D721Med (cell line): Measurements from ENCODE around the gene CDC42BPG.
A peak's percentile ranks its signal among the peaks of the same experiment; 100 is the strongest.

Experiments used
- DNase-seq: peaks from one replicate; pipeline ENCODE4 v3.0.0; 2011; ENCODE audit warnings: low spot score; ENCODE audit not compliant: insufficient read length
- FAIRE-seq: peaks from 2 replicates; lab custom pipeline; 2011; peaks lifted over from hg19 to GRCh38; lab: Jason Lieb, UNC
- CTCF ChIP-seq: IDR thresholded peaks from 2 replicates; pipeline ENCODE4 v1.5.1; 2012; ENCODE audit warnings: mild to moderate bottlenecking, control low read depth; ENCODE audit not compliant: insufficient read depth; ENCODE audit errors: missing control alignments

Gene CDC42BPG

GRCh38 chr11:64879244-64879900, 34.9 kb upstream of the CDC42BPG start:
- FAIRE-seq (no peak), DNase-seq (no peak)
- no peak for TF ChIP-seq CTCF

- peak; percentile 51 for TF ChIP-seq CTCF
- no peak for FAIRE-seq
- peak; percentile 99 for DNase-seq
These were observed 34.2 kb upstream of the CDC42BPG start, which contains the start of gene EHD1 for GRCh38 chr11:64878494-64879243. TSS of gene EHD1 (minus strand) at chr11:64878621. CDS start at chr11:64878464, 157 bp downstream.

GRCh38 chr11:64878223-64878493, 33.7 kb upstream of the CDC42BPG start:
- TF ChIP-seq CTCF, result no peak
- FAIRE-seq (no peak), DNase-seq (no peak)

GRCh38 chr11:64877390-64878222, 33.2 kb upstream of the CDC42BPG start:
- no peak for TF ChIP-seq CTCF
- no peak for DNase-seq
- FAIRE-seq, result no peak

- DNase-seq, result no peak
- FAIRE-seq, result no peak
- no peak for TF ChIP-seq CTCF
These were observed 32.4 kb upstream of the CDC42BPG start for GRCh38 chr11:64876835-64877341.

GRCh38 chr11:64876229-64876750, 31.8 kb upstream of the CDC42BPG start:
- FAIRE-seq (no peak), DNase-seq (no peak)
- TF ChIP-seq CTCF, result no peak
